HG03575 (cell line): ENCODE results near the gene RBM39.

ENCODE experiments used
- ATAC-seq: cut with Tn5 transposase; IDR thresholded peaks from one replicate; pipeline ENCODE4 v1.9.1; 2021; ENCODE audit not compliant: unreplicated experiment, insufficient number of reproducible peaks, low FRiP score; ENCODE audit errors: extremely low read depth

RBM39 gene

GRCh38 chr20:35660122-35660937 lies 81.7 kb downstream of the RBM39 start:
- ATAC-seq = no peak

GRCh38 chr20:35657271-35657670 lies 84.8 kb downstream of the RBM39 start:
- ATAC-seq = no peak

GRCh38 chr20:35654415-35654814 lies 87.6 kb downstream of the RBM39 start:
- ATAC-seq = no peak

- ATAC-seq = no peak
These were observed 88.2 kb downstream of the RBM39 start for GRCh38 chr20:35653893-35654292.
